Parathyroid adenoma (tissue), 2 donors: Measurements from ENCODE around the gene ATAD3A.

Experiments
- H2AFZ ChIP-seq: fragments of 300-600 bp; sonication (generic); one replicate; pipeline ENCODE4 v1.7.0; 2017; ENCODE audit warnings: antibody characterized with exemption, mild to moderate bottlenecking
- H3K27ac ChIP-seq: fragments of 300-600 bp; sonication (generic); one replicate; pipeline ENCODE4 v1.7.0; 2017
- H3K27me3 ChIP-seq: fragments of 300-600 bp; sonication (generic); one replicate; pipeline ENCODE4 v1.7.0; 2017; ENCODE audit warnings: low read length; ENCODE audit not compliant: control insufficient read depth, insufficient read depth
- H3K36me3 ChIP-seq: fragments of 300-600 bp; sonication (generic); one replicate; pipeline ENCODE4 v1.7.0; 2017; ENCODE audit warnings: low read length; ENCODE audit not compliant: control insufficient read depth, insufficient read depth
- H3K4me1 ChIP-seq: fragments of 300-600 bp; sonication (generic); one replicate; pipeline ENCODE4 v1.7.0; 2017; ENCODE audit warnings: control low read depth
- H3K4me2 ChIP-seq: fragments of 300-600 bp; sonication (generic); one replicate; pipeline ENCODE4 v1.7.0; 2017; ENCODE audit warnings: low read length
- H3K4me3 ChIP-seq: fragments of 300-600 bp; sonication (generic); one replicate; pipeline ENCODE4 v1.7.0; 2017; ENCODE audit warnings: low read depth, low read length
- H3K79me2 ChIP-seq: fragments of 300-600 bp; sonication (generic); one replicate; pipeline ENCODE4 v1.7.0; 2017; ENCODE audit warnings: control low read depth
- H3K9ac ChIP-seq: fragments of 300-600 bp; sonication (generic); one replicate; pipeline ENCODE4 v1.7.0; 2017; ENCODE audit warnings: mild to moderate bottlenecking
- H3K9me3 ChIP-seq: fragments of 300-600 bp; sonication (generic); one replicate; pipeline ENCODE4 v1.7.0; 2017; ENCODE audit warnings: low read length; ENCODE audit not compliant: control insufficient read depth
- TF ChIP-seq, protein P1 (sequence below): fragments of 300-600 bp; sonication (generic); IDR thresholded peaks from one replicate; pipeline ENCODE4 v1.7.0; 2017; ENCODE audit warnings: antibody characterized with exemption, mild to moderate bottlenecking
- donor health status: primary hyperparathyroidism.

Gene ATAD3A

GRCh38 chr1:1583347-1584010, 71.5 kb downstream of the ATAD3A start:
- Histone ChIP-seq H3K27me3 (no peaks in the 10 kb centered on the region), H3K4me1 (no peaks in the 10 kb centered on the region), H3K36me3 (no peaks in the 10 kb centered on the region), H2AFZ (no peak overlapping the region), H3K4me3 (no peak overlapping the region), H3K9me3 (no peaks in the 10 kb centered on the region), H3K4me2 (no peak overlapping the region), H3K9ac (no peak overlapping the region), H3K79me2 (no peaks in the 10 kb centered on the region), H3K27ac (no peak overlapping the region)
- TF ChIP-seq, protein P1, sequence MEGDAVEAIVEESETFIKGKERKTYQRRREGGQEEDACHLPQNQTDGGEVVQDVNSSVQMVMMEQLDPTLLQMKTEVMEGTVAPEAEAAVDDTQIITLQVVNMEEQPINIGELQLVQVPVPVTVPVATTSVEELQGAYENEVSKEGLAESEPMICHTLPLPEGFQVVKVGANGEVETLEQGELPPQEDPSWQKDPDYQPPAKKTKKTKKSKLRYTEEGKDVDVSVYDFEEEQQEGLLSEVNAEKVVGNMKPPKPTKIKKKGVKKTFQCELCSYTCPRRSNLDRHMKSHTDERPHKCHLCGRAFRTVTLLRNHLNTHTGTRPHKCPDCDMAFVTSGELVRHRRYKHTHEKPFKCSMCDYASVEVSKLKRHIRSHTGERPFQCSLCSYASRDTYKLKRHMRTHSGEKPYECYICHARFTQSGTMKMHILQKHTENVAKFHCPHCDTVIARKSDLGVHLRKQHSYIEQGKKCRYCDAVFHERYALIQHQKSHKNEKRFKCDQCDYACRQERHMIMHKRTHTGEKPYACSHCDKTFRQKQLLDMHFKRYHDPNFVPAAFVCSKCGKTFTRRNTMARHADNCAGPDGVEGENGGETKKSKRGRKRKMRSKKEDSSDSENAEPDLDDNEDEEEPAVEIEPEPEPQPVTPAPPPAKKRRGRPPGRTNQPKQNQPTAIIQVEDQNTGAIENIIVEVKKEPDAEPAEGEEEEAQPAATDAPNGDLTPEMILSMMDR: no peak
